HepG2 (cell line): ENCODE data around the gene SNX21. TPM values are rescaled to one million over a fixed set of nuclear protein-coding genes. Genes with fewer than 3 reads are reported as not detected.
A peak's percentile ranks its signal among the peaks of the same experiment; 100 is the strongest.

ENCODE experiments used
- AGO2 ChIP-seq: fragments of 200-400 bp; formaldehyde crosslinking; optimal IDR thresholded peaks from 2 replicates; pipeline ENCODE3; 2017; ENCODE audit warnings: mild to moderate bottlenecking, low read depth, low read length, moderate library complexity
- BCL6 ChIP-seq: IDR thresholded peaks from 2 replicates; pipeline ENCODE4 v1.6.1; 2016; ENCODE audit warnings: missing genetic modification reagents, missing compliant biosample characterization
- HINFP ChIP-seq: sonication (generic); formaldehyde crosslinking; IDR thresholded peaks from 2 replicates; pipeline ENCODE4 v1.4.0; 2020; ENCODE audit warnings: low read depth, mild to moderate bottlenecking, missing genetic modification reagents
- HMGXB4 ChIP-seq, 2 experiments: sonication (generic) in 1 of 2; formaldehyde crosslinking in 1 of 2; IDR thresholded peaks; 2 replicates each; pipeline versions ENCODE4 v1.4.0 to v1.6.1; 2018 to 2020; ENCODE audit warnings: missing genetic modification reagents in 2 of 2, borderline replicate concordance in 1 of 2, low read depth in 1 of 2, mild to moderate bottlenecking in 1 of 2, missing biosample characterization in 1 of 2
- HOXD1 ChIP-seq: sonication (generic); formaldehyde crosslinking; IDR thresholded peaks from 2 replicates; pipeline ENCODE4 v1.5.0; 2020; ENCODE audit warnings: missing genetic modification reagents
- IRX3 ChIP-seq: sonication (generic); formaldehyde crosslinking; IDR thresholded peaks from 2 replicates; pipeline ENCODE4 v1.8.1; 2023; ENCODE audit warnings: mild to moderate bottlenecking, low read depth, missing genetic modification reagents, borderline replicate concordance
- POLR2A ChIP-seq, 2 experiments: IDR thresholded peaks; 2 replicates each; pipeline ENCODE4 v1.6.1; 2011; ENCODE audit warnings: low read depth in 2 of 2, low read length in 2 of 2, mild to moderate bottlenecking in 1 of 2, moderate library complexity in 1 of 2; ENCODE audit not compliant: insufficient read depth in 1 of 2
- RBM22 ChIP-seq: fragments of 200-400 bp; formaldehyde crosslinking; optimal IDR thresholded peaks from 2 replicates; pipeline ENCODE3; 2017; ENCODE audit warnings: mild to moderate bottlenecking, low read length, moderate library complexity
- STAG1 ChIP-seq: sonication (generic); formaldehyde crosslinking; IDR thresholded peaks from 2 replicates; pipeline ENCODE4 v1.4.0; 2020; ENCODE audit warnings: missing genetic modification reagents
- THRA ChIP-seq: sonication (generic); formaldehyde crosslinking; IDR thresholded peaks from 2 replicates; pipeline ENCODE4 v1.4.0; 2020; ENCODE audit warnings: missing genetic modification reagents, borderline replicate concordance
- ZNF264 ChIP-seq: sonication (generic); formaldehyde crosslinking; IDR thresholded peaks from 2 replicates; pipeline ENCODE4 v1.4.0; 2020; ENCODE audit warnings: missing genetic modification reagents
- ZNF3 ChIP-seq: IDR thresholded peaks from 2 replicates; pipeline ENCODE4 v1.7.0; 2017; ENCODE audit warnings: inconsistent platforms
- ZNF33B ChIP-seq: sonication (generic); formaldehyde crosslinking; IDR thresholded peaks from 2 replicates; pipeline ENCODE4 v1.5.1; 2020; ENCODE audit warnings: mild to moderate bottlenecking, missing genetic modification reagents
- ZNF503 ChIP-seq: sonication (generic); formaldehyde crosslinking; IDR thresholded peaks from 2 replicates; pipeline ENCODE4 v1.4.0; 2020; ENCODE audit warnings: missing genetic modification reagents
- ZNF768 ChIP-seq: sonication (generic); formaldehyde crosslinking; IDR thresholded peaks from 2 replicates; pipeline ENCODE4 v1.4.0; 2020; ENCODE audit warnings: missing genetic modification reagents
- ZNF891 ChIP-seq: sonication (generic); formaldehyde crosslinking; IDR thresholded peaks from 2 replicates; pipeline ENCODE4 v1.5.0; 2020; ENCODE audit warnings: mild to moderate bottlenecking, missing genetic modification reagents
- polyA plus RNA-seq, 8 experiments: library from polyadenylated mRNA; depleted of rRNA in 3 of 8; stranded (reverse) in 7 of 8; unstranded in 1 of 8; fragments of >200 nt; fragmentation: Illumina TruSeq in 4 of 8; extraction: Trizol in 4 of 8; gene quantifications; 2 replicates each; pipeline versions ENCODE4 v1.2.1 to v1.2.3, GENCODE V29; 2011 to 2016; ENCODE audit warnings: low read depth in 4 of 8, missing spikeins in 1 of 8, mixed read lengths in 1 of 8; ENCODE audit not compliant: insufficient read depth in 1 of 8
- total RNA-seq, 5 experiments: library from RNA; depleted of rRNA; stranded (reverse); fragments of >200 nt; fragmentation: Illumina TruSeq; extraction: Trizol; gene quantifications; 2 replicates each; pipeline ENCODE4 v1.2.3, GENCODE V29; 2016; ENCODE audit warnings: low read depth in 1 of 5

SNX21 gene
- total and polyA plus RNA-seq, 2 of the 13 experiments (the other 11 are each of a cell fraction or from before 2014, with no cell fraction given), result 7.7 to 12.8 TPM

- TF ChIP-seq AGO2, result peak; percentile 79
- TF ChIP-seq THRA (CRISPR knock-in tag), result no peak
- no peak; the same call in 1 of the 2 replicates for TF ChIP-seq ZNF768 (CRISPR knock-in tag)
- no peak for TF ChIP-seq BCL6 (CRISPR knock-in tag)
- TF ChIP-seq ZNF891 (CRISPR knock-in tag), result 0 out of 2 replicates have a peak, but pooled peaks have one; percentile 41
- TF ChIP-seq ZNF264 (CRISPR knock-in tag), result no peak
- TF ChIP-seq POLR2A (IDR thresholded peaks at IDR 0.05; ENCODE audit: insufficient read depth in 1 of 2, low read depth in 2 of 2, low read length in 2 of 2), result peak in 1 of 2 experiments; percentile 34; a peak in 1 of 4 replicates
- TF ChIP-seq HMGXB4 (CRISPR knock-in tag; IDR thresholded peaks at IDR 0.05; ENCODE audit: borderline replicate concordance in 1 of 2, low read depth in 1 of 2), result no peak
- TF ChIP-seq IRX3, result no peak
- no peak for TF ChIP-seq STAG1 (CRISPR knock-in tag)
- no peak for TF ChIP-seq ZNF33B (CRISPR knock-in tag)
- TF ChIP-seq HOXD1, result 0 out of 2 replicates have a peak, but pooled peaks have one; percentile 23
- no peak for TF ChIP-seq HINFP (CRISPR knock-in tag)
- peak; percentile 54 for TF ChIP-seq RBM22
- TF ChIP-seq ZNF3 (CRISPR knock-in tag), result no peak
- TF ChIP-seq ZNF503 (CRISPR knock-in tag), result no peak
Observed at GRCh38 chr20:45817376-45818194, 16.0 kb upstream of the SNX21 start (continued).
